IPS-18a (cell line): ENCODE measurements around the gene GDPGP1.

Source experiments
- H3K27ac ChIP-seq: one replicate; pipeline ENCODE4 v1.5.1; 2013; ENCODE audit warnings: low read length
- H3K27me3 ChIP-seq: one replicate; pipeline ENCODE4 v1.6.1; 2013; ENCODE audit warnings: mild to moderate bottlenecking, low read length; ENCODE audit not compliant: control insufficient read depth, insufficient read depth
- H3K36me3 ChIP-seq: one replicate; pipeline ENCODE4 v1.6.1; 2013; ENCODE audit warnings: low read depth, low read length; ENCODE audit not compliant: control insufficient read depth
- H3K4me1 ChIP-seq: one replicate; pipeline ENCODE4 v1.6.1; 2013; ENCODE audit warnings: low read depth, low read length; ENCODE audit not compliant: control insufficient read depth
- H3K4me3 ChIP-seq: one replicate; pipeline ENCODE4 v1.5.1; 2013; ENCODE audit warnings: low read length
- H3K9ac ChIP-seq: one replicate; pipeline ENCODE4 v1.6.1; 2013; ENCODE audit warnings: mild to moderate bottlenecking, low read length, moderate library complexity
- H3K9me3 ChIP-seq: one replicate; pipeline ENCODE4 v1.6.1; 2013; ENCODE audit warnings: low read depth, low read length; ENCODE audit not compliant: control insufficient read depth

The GDPGP1 gene

GRCh38 chr15:90192961-90193786 is 40.8 kb upstream of the GDPGP1 start:
- Histone ChIP-seq H3K36me3 (no peaks in the 10 kb centered on the region), H3K27me3 (no peaks in the 10 kb centered on the region), H3K9ac (no peak overlapping the region), H3K27ac (no peak overlapping the region), H3K4me3 (no peak overlapping the region), H3K9me3 (no peaks in the 10 kb centered on the region), H3K4me1 (no peaks in the 10 kb centered on the region)

- no peaks in the 10 kb centered on the region for H3K36me3 ChIP-seq
- no peak overlapping the region for H3K4me3 ChIP-seq
- no peaks in the 10 kb centered on the region for H3K4me1 ChIP-seq
- H3K9ac ChIP-seq: no peak overlapping the region
- H3K27ac ChIP-seq: no peak overlapping the region
- H3K27me3 ChIP-seq: no peaks in the 10 kb centered on the region
- H3K9me3 ChIP-seq: no peaks in the 10 kb centered on the region
These were observed 39.4 kb upstream of the GDPGP1 start for GRCh38 chr15:90194655-90195054.

GRCh38 chr15:90200534-90201129 is 33.4 kb upstream of the GDPGP1 start:
- H3K36me3 ChIP-seq: no peaks in the 10 kb centered on the region

GRCh38 chr15:90201130-90201943 is 32.7 kb upstream of the GDPGP1 start, which contains the start of gene SEMA4B:
TSS of gene SEMA4B (plus strand) at chr15:90201330. CDS start at chr15:90201579, 249 bp downstream.
- H3K27ac ChIP-seq: peak within 1 kb of the TSS; percentile 24

More at GRCh38 chr15:90200534-90201129, 33.4 kb upstream of the GDPGP1 start:
- Histone ChIP-seq H3K27ac (peak overlapping the region; percentile 24), H3K4me1 (peaks cover 18% of the 10 kb centered on the region), H3K9me3 (no peaks in the 10 kb centered on the region), H3K9ac (peak overlapping the region; percentile 62), H3K4me3 (peak overlapping the region; percentile 85), H3K27me3 (no peaks in the 10 kb centered on the region)

GRCh38 chr15:90201944-90202375 is 32.0 kb upstream of the GDPGP1 start:
- no peaks in the 10 kb centered on the region for H3K27me3 ChIP-seq
- no peak overlapping the region for H3K27ac ChIP-seq
- peaks cover 18% of the 10 kb centered on the region for H3K4me1 ChIP-seq
- peak overlapping the region; percentile 86 for H3K9ac ChIP-seq
- H3K4me3 ChIP-seq: peak overlapping the region; percentile 85
- peaks cover 8% of the 10 kb centered on the region for H3K36me3 ChIP-seq
- no peaks in the 10 kb centered on the region for H3K9me3 ChIP-seq

More at GRCh38 chr15:90201130-90201943, 32.7 kb upstream of the GDPGP1 start, which contains the start of gene SEMA4B:
- peaks cover 18% of the 10 kb centered on the region for H3K4me1 ChIP-seq
- peak within 1 kb of the TSS; percentile 86 for H3K9ac ChIP-seq
- H3K27me3 ChIP-seq: no peaks in the 10 kb centered on the region
- no peaks in the 10 kb centered on the region for H3K9me3 ChIP-seq
- peak within 1 kb of the TSS; percentile 85 for H3K4me3 ChIP-seq
- H3K36me3 ChIP-seq: peaks cover 2% of the 10 kb centered on the region

GRCh38 chr15:90202929-90203328 is 31.1 kb upstream of the GDPGP1 start:
- H3K27ac ChIP-seq: no peak overlapping the region
- H3K9me3 ChIP-seq: no peaks in the 10 kb centered on the region
- no peak overlapping the region for H3K9ac ChIP-seq
- peak overlapping the region; percentile 85 for H3K4me3 ChIP-seq
- no peaks in the 10 kb centered on the region for H3K27me3 ChIP-seq
- H3K4me1 ChIP-seq: peaks cover 18% of the 10 kb centered on the region
- peaks cover 12% of the 10 kb centered on the region for H3K36me3 ChIP-seq

GRCh38 chr15:90203473-90203872 is 30.5 kb upstream of the GDPGP1 start:
- H3K27me3 ChIP-seq: no peaks in the 10 kb centered on the region
- no peaks in the 10 kb centered on the region for H3K9me3 ChIP-seq
- H3K36me3 ChIP-seq: peaks cover 12% of the 10 kb centered on the region
- no peak overlapping the region for H3K9ac ChIP-seq
- H3K27ac ChIP-seq: no peak overlapping the region
- H3K4me1 ChIP-seq: peaks cover 18% of the 10 kb centered on the region
- no peak overlapping the region for H3K4me3 ChIP-seq

GRCh38 chr15:90203922-90204321 is 30.1 kb upstream of the GDPGP1 start:
- no peak overlapping the region for H3K4me3 ChIP-seq
- no peaks in the 10 kb centered on the region for H3K27me3 ChIP-seq
- no peak overlapping the region for H3K9ac ChIP-seq
- no peak overlapping the region for H3K27ac ChIP-seq
- H3K9me3 ChIP-seq: no peaks in the 10 kb centered on the region
- H3K4me1 ChIP-seq: peaks cover 18% of the 10 kb centered on the region
- peaks cover 12% of the 10 kb centered on the region for H3K36me3 ChIP-seq

GRCh38 chr15:90205050-90205848 is 28.8 kb upstream of the GDPGP1 start:
- Histone ChIP-seq H3K27ac (no peak overlapping the region), H3K9ac (no peak overlapping the region), H3K27me3 (no peaks in the 10 kb centered on the region), H3K4me1 (peaks cover 16% of the 10 kb centered on the region), H3K36me3 (peaks cover 12% of the 10 kb centered on the region), H3K9me3 (no peaks in the 10 kb centered on the region), H3K4me3 (no peak overlapping the region)

GRCh38 chr15:90205886-90206285 is 28.1 kb upstream of the GDPGP1 start:
- Histone ChIP-seq H3K27me3 (no peaks in the 10 kb centered on the region), H3K36me3 (peaks cover 12% of the 10 kb centered on the region), H3K4me1 (peaks cover 11% of the 10 kb centered on the region), H3K9ac (no peak overlapping the region), H3K27ac (no peak overlapping the region), H3K9me3 (no peaks in the 10 kb centered on the region), H3K4me3 (no peak overlapping the region)
